Neural progenitor cell (in vitro differentiated cells): ENCODE measurements around the gene DGKD. TPM values are rescaled to one million over a fixed set of nuclear protein-coding genes. Genes with fewer than 3 reads are reported as not detected.

ENCODE experiments used
- DNase-seq: peaks from one replicate; pipeline ENCODE4 v3.0.0-alpha.2; 2016; ENCODE audit warnings: low spot score
- H2AFZ ChIP-seq: fragments of 200-600 bp; sonication (generic); replicated peaks from 2 replicates; pipeline ENCODE4 v1.6.1; 2016; ENCODE audit warnings: antibody characterized with exemption
- H3F3A ChIP-seq: fragments of 200-600 bp; sonication (generic); 2 replicates; pipeline ENCODE4 v1.6.1; 2016; ENCODE audit warnings: antibody characterized with exemption, low read depth
- H3K27ac ChIP-seq: fragments of 200-600 bp; sonication (generic); 2 replicates; pipeline ENCODE4 v1.5.1; 2016; ENCODE audit warnings: mild to moderate bottlenecking
- H3K27me3 ChIP-seq: fragments of 200-600 bp; sonication (generic); 2 replicates; pipeline ENCODE4 v1.6.1; 2016; ENCODE audit warnings: mild to moderate bottlenecking, moderate library complexity
- H3K36me3 ChIP-seq: fragments of 200-600 bp; sonication (generic); 2 replicates; pipeline ENCODE4 v1.5.1; 2016
- H3K4me1 ChIP-seq: fragments of 200-600 bp; sonication (generic); 2 replicates; pipeline ENCODE4 v1.6.1; 2016; ENCODE audit warnings: mixed run types
- H3K4me2 ChIP-seq: fragments of 200-600 bp; sonication (generic); 2 replicates; pipeline ENCODE4 v1.6.1; 2016
- H3K4me3 ChIP-seq: fragments of 200-600 bp; sonication (generic); 2 replicates; pipeline ENCODE4 v1.5.1; 2016
- H3K79me2 ChIP-seq: fragments of 200-600 bp; sonication (generic); 2 replicates; pipeline ENCODE4 v1.6.1; 2016; ENCODE audit warnings: low read depth
- H3K9ac ChIP-seq: fragments of 200-600 bp; sonication (generic); 2 replicates; pipeline ENCODE4 v1.6.1; 2016
- H3K9me3 ChIP-seq: fragments of 200-600 bp; sonication (generic); 2 replicates; pipeline ENCODE4 v1.5.1; 2016; ENCODE audit warnings: low read depth
- H4K20me1 ChIP-seq: fragments of 200-600 bp; sonication (generic); 2 replicates; pipeline ENCODE4 v1.6.1; 2016; ENCODE audit warnings: low read depth
- H3K27ac Mint-ChIP-seq: 3 replicates; pipeline ENCODE4 v1.8.0; 2021; ENCODE audit warnings: mixed read lengths
- H3K27me3 Mint-ChIP-seq: 2 replicates; pipeline ENCODE4 v1.8.0; 2022; ENCODE audit warnings: low read depth, mild to moderate bottlenecking, inconsistent platforms, moderate library complexity, mixed read lengths; ENCODE audit not compliant: insufficient read depth
- H3K36me3 Mint-ChIP-seq: 3 replicates; pipeline ENCODE4 v1.8.0; 2021; ENCODE audit warnings: mixed read lengths
- H3K4me1 Mint-ChIP-seq: 3 replicates; pipeline ENCODE4 v1.8.0; 2021; ENCODE audit warnings: mixed read lengths
- H3K4me3 Mint-ChIP-seq: 3 replicates; pipeline ENCODE4 v1.8.0; 2021; ENCODE audit warnings: mild to moderate bottlenecking, moderate library complexity, mixed read lengths
- H3K9me3 Mint-ChIP-seq: 3 replicates; pipeline ENCODE4 v1.8.0; 2020; ENCODE audit warnings: mixed read lengths
- CTCF ChIP-seq: fragments of 200-600 bp; sonication (generic); IDR thresholded peaks from 2 replicates; pipeline ENCODE4 v1.5.1; 2017; ENCODE audit warnings: antibody characterized with exemption, mild to moderate bottlenecking
- EZH2 ChIP-seq: fragments of 200-600 bp; sonication (generic); IDR thresholded peaks from 2 replicates; pipeline ENCODE4 v1.6.1; 2017; ENCODE audit warnings: antibody characterized with exemption, mild to moderate bottlenecking, moderate library complexity
- EZH2phosphoT487 ChIP-seq: fragments of 200-600 bp; sonication (generic); IDR thresholded peaks from 2 replicates; pipeline ENCODE4 v1.6.1; 2017; ENCODE audit warnings: antibody characterized with exemption
- total RNA-seq: library from RNA; depleted of rRNA; stranded (reverse); fragments of >200 nt; gene quantifications from 2 replicates; pipeline ENCODE4 v1.2.3, GENCODE V29; 2015; ENCODE audit warnings: low replicate concordance

Gene DGKD
- total RNA-seq, 1 donor from 2014 or later = 10.9 TPM

- Mint-ChIP-seq H3K36me3 (peaks cover 22% of the 10 kb centered on the region), H3K27me3 (peaks cover 4% of the 10 kb centered on the region), H3K4me3 (no peak overlapping the region), H3K27ac (no peak overlapping the region), H3K9me3 (peaks cover 20% of the 10 kb centered on the region), H3K4me1 (peaks cover 13% of the 10 kb centered on the region)
- Histone ChIP-seq H3K9me3 (peaks cover 14% of the 10 kb centered on the region), H3K4me1 (peaks cover 5% of the 10 kb centered on the region), H3K27ac (no peak overlapping the region), H3K4me3 (no peak overlapping the region), H3K4me2 (no peak overlapping the region), H3K27me3 (no peaks in the 10 kb centered on the region), H3K36me3 (peaks cover 13% of the 10 kb centered on the region), H2AFZ (no peak overlapping the region), H4K20me1 (no peaks in the 10 kb centered on the region), H3K9ac (no peak overlapping the region), H3F3A (no peaks in the 10 kb centered on the region), H3K79me2 (no peaks in the 10 kb centered on the region)
- no peak for TF ChIP-seq EZH2phosphoT487
- no peak for TF ChIP-seq CTCF
- no peak for TF ChIP-seq EZH2
- DNase-seq = no peak
Measured at GRCh38 chr2:233414777-233415570, 60.7 kb downstream of the DGKD start.

- no peak overlapping the region for H3K4me3 Mint-ChIP-seq
- no peak overlapping the region for H3K9ac ChIP-seq
Measured at GRCh38 chr2:233416199-233416598, 61.9 kb downstream of the DGKD start.

GRCh38 chr2:233416706-233417105 lies 62.4 kb downstream of the DGKD start:
- H2AFZ ChIP-seq = no peak overlapping the region
- H3K9me3 ChIP-seq = peaks cover 3% of the 10 kb centered on the region
- no peak for TF ChIP-seq EZH2
- no peak for TF ChIP-seq EZH2phosphoT487
- TF ChIP-seq CTCF = no peak
- H3F3A ChIP-seq = no peaks in the 10 kb centered on the region
- no peak overlapping the region for H3K4me3 ChIP-seq
- H3K4me2 ChIP-seq = no peak overlapping the region
- Mint-ChIP-seq H3K27me3 (peaks cover 8% of the 10 kb centered on the region), H3K4me3 (no peak overlapping the region), H3K27ac (no peak overlapping the region), H3K9me3 (peaks cover 11% of the 10 kb centered on the region), H3K4me1 (peaks cover 22% of the 10 kb centered on the region), H3K36me3 (peaks cover 13% of the 10 kb centered on the region)
- no peak for DNase-seq
- H3K79me2 ChIP-seq = no peaks in the 10 kb centered on the region
- H3K9ac ChIP-seq = no peak overlapping the region
- H3K36me3 ChIP-seq = peaks cover 8% of the 10 kb centered on the region
- H3K27me3 ChIP-seq = no peaks in the 10 kb centered on the region
- H3K4me1 ChIP-seq = peaks cover 10% of the 10 kb centered on the region
- H3K27ac ChIP-seq = no peak overlapping the region
- no peaks in the 10 kb centered on the region for H4K20me1 ChIP-seq

More at GRCh38 chr2:233416199-233416598, 61.9 kb downstream of the DGKD start:
- peaks cover 13% of the 10 kb centered on the region for H3K36me3 ChIP-seq
- no peak overlapping the region for H2AFZ ChIP-seq
- H3K4me1 ChIP-seq = peaks cover 10% of the 10 kb centered on the region
- H3K27ac ChIP-seq = no peak overlapping the region
- no peaks in the 10 kb centered on the region for H4K20me1 ChIP-seq
- no peaks in the 10 kb centered on the region for H3K79me2 ChIP-seq
- Mint-ChIP-seq H3K9me3 (peaks cover 16% of the 10 kb centered on the region), H3K36me3 (peaks cover 18% of the 10 kb centered on the region), H3K27me3 (peaks cover 6% of the 10 kb centered on the region), H3K4me1 (peaks cover 22% of the 10 kb centered on the region), H3K27ac (no peak overlapping the region)
- H3F3A ChIP-seq = no peaks in the 10 kb centered on the region
- DNase-seq = no peak
- H3K4me2 ChIP-seq = no peak overlapping the region
- H3K4me3 ChIP-seq = no peak overlapping the region
- TF ChIP-seq EZH2phosphoT487 (no peak), EZH2 (no peak), CTCF (no peak)
- H3K9me3 ChIP-seq = peaks cover 8% of the 10 kb centered on the region
- no peaks in the 10 kb centered on the region for H3K27me3 ChIP-seq
